Activated CD8-positive, alpha-beta memory T cell treated with anti-CD3 and anti-CD28 coated beads, Interleukin-2, amount 50 U/mL, for 24 hours (primary cell): ENCODE results near the gene AXIN1.

Experiments
- DNase-seq: peaks from one replicate; pipeline ENCODE4 v3.0.0-alpha.2; 2020; ENCODE audit errors: extremely low read depth

The AXIN1 gene

GRCh38 chr16:242281-242680, 110.2 kb downstream of the AXIN1 start:
- no peak for DNase-seq

- no peak for DNase-seq
Observed at GRCh38 chr16:240559-240958, 112.0 kb downstream of the AXIN1 start.

- DNase-seq = no peak
Observed at GRCh38 chr16:239948-240277, 112.6 kb downstream of the AXIN1 start.
